OCI-LY1 (cell line): ENCODE measurements around the gene TUBGCP2.

ENCODE experiments used
- H2AFZ ChIP-seq: fragments of 200-600 bp; sonication (generic), shearing (Covaris generic); 2 replicates; pipeline ENCODE4 v1.6.0; 2014; ENCODE audit warnings: antibody characterized with exemption, mild to moderate bottlenecking, low read length
- H3F3A ChIP-seq: fragments of 200-600 bp; sonication (generic), shearing (Covaris generic); 2 replicates; pipeline ENCODE4 v1.6.0; 2014; ENCODE audit warnings: mild to moderate bottlenecking, antibody characterized with exemption, low read length, moderate library complexity; ENCODE audit not compliant: insufficient read depth
- H3K27ac ChIP-seq: fragments of 200-600 bp; sonication (generic); 2 replicates; pipeline ENCODE4 v1.5.1; 2014; ENCODE audit warnings: low read length, mixed run types, mild to moderate bottlenecking, low read depth; ENCODE audit not compliant: poor library complexity, severe bottlenecking
- H3K27me3 ChIP-seq: fragments of 200-600 bp; sonication (generic); 2 replicates; pipeline ENCODE4 v1.6.0; 2014; ENCODE audit warnings: antibody characterized with exemption, mild to moderate bottlenecking, low read length, moderate library complexity; ENCODE audit not compliant: insufficient read depth
- H3K36me3 ChIP-seq: fragments of 200-600 bp; sonication (generic); 2 replicates; pipeline ENCODE4 v1.6.1; 2014; ENCODE audit warnings: mild to moderate bottlenecking, antibody characterized with exemption, low read length, moderate library complexity, mixed read lengths; ENCODE audit not compliant: insufficient read depth
- H3K4me1 ChIP-seq: fragments of 200-600 bp; sonication (generic); 2 replicates; pipeline ENCODE4 v1.5.1; 2014; ENCODE audit warnings: mild to moderate bottlenecking, low read length, moderate library complexity; ENCODE audit not compliant: insufficient read depth, severe bottlenecking
- H3K4me2 ChIP-seq: fragments of 200-600 bp; sonication (generic), shearing (Covaris generic); 2 replicates; pipeline ENCODE4 v1.6.1; 2014; ENCODE audit warnings: low read length
- H3K4me3 ChIP-seq: fragments of 200-600 bp; sonication (generic); 2 replicates; pipeline ENCODE4 v1.5.1; 2014; ENCODE audit warnings: low read length, low read depth, mild to moderate bottlenecking, mixed read lengths; ENCODE audit not compliant: poor library complexity, severe bottlenecking
- H3K79me2 ChIP-seq: fragments of 200-600 bp; shearing (Covaris generic); 2 replicates; pipeline ENCODE4 v1.6.1; 2016; ENCODE audit warnings: mixed run types, low read length, mixed read lengths; ENCODE audit not compliant: insufficient read depth
- H3K9ac ChIP-seq: fragments of 200-600 bp; sonication (generic), shearing (Covaris generic); 2 replicates; pipeline ENCODE4 v1.6.1; 2014; ENCODE audit warnings: mild to moderate bottlenecking, low read length, mixed read lengths
- H3K9me2 ChIP-seq: fragments of 200-600 bp; sonication (generic), shearing (Covaris generic); 2 replicates; pipeline ENCODE4 v1.6.1; 2014; ENCODE audit warnings: low read depth, mild to moderate bottlenecking, low read length, mixed read lengths
- H3K9me3 ChIP-seq: fragments of 200-600 bp; shearing (Covaris generic); 2 replicates; pipeline ENCODE4 v1.6.1; 2014; ENCODE audit warnings: low read length, mixed read lengths
- H4K20me1 ChIP-seq: fragments of 200-600 bp; sonication (generic), shearing (Covaris generic); 2 replicates; pipeline ENCODE4 v1.6.0; 2016; ENCODE audit warnings: mild to moderate bottlenecking, low read length; ENCODE audit not compliant: insufficient read depth
- EZH2 ChIP-seq: fragments of 200-600 bp; sonication (generic), shearing (Covaris generic); IDR thresholded peaks from 2 replicates; pipeline ENCODE4 v1.8.0; 2017; ENCODE audit warnings: borderline replicate concordance, mixed run types, mild to moderate bottlenecking, antibody characterized with exemption, low read length, moderate library complexity, mixed read lengths
- TF ChIP-seq, protein P1 (sequence below): fragments of 200-600 bp; sonication (generic), shearing (Covaris generic); IDR thresholded peaks from 2 replicates; pipeline ENCODE4 v1.5.1; 2017; ENCODE audit warnings: mild to moderate bottlenecking, antibody characterized with exemption, low read length, moderate library complexity, mixed read lengths

TUBGCP2 gene

DNA sequence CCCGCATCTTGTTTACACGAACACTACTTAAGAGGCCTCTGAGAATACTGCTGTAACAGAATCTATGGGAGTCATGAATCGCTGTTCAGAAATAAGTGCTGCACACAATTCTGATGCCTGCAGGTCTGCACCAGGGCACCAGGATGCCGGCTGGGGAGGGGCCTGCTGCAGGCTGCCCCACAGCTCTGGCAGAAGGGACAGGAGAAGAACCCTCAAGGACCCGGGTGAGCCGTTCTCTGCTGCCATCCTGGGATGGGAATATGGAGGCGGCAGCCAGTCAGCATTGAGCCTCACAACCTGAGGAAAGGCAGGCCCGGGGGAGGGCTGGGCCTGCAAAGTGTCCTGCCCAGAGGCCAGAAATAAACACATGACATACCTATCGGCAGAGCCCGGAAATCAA is 11.2 kb downstream of the TUBGCP2 start:
- Histone ChIP-seq H3K9me3 (no peaks in the 10 kb centered on the region), H3K36me3 (peaks cover 84% of the 10 kb centered on the region), H3K79me2 (no peaks in the 10 kb centered on the region), H3F3A (no peaks in the 10 kb centered on the region), H3K4me2 (no peak overlapping the region), H3K4me1 (no peaks in the 10 kb centered on the region), H2AFZ (no peak overlapping the region), H3K9ac (no peak overlapping the region), H3K27me3 (no peaks in the 10 kb centered on the region), H3K4me3 (no peak overlapping the region), H3K9me2 (no peaks in the 10 kb centered on the region), H3K27ac (no peak overlapping the region), H4K20me1 (no peaks in the 10 kb centered on the region)
- TF ChIP-seq EZH2, result no peak
- TF ChIP-seq, protein P1, sequence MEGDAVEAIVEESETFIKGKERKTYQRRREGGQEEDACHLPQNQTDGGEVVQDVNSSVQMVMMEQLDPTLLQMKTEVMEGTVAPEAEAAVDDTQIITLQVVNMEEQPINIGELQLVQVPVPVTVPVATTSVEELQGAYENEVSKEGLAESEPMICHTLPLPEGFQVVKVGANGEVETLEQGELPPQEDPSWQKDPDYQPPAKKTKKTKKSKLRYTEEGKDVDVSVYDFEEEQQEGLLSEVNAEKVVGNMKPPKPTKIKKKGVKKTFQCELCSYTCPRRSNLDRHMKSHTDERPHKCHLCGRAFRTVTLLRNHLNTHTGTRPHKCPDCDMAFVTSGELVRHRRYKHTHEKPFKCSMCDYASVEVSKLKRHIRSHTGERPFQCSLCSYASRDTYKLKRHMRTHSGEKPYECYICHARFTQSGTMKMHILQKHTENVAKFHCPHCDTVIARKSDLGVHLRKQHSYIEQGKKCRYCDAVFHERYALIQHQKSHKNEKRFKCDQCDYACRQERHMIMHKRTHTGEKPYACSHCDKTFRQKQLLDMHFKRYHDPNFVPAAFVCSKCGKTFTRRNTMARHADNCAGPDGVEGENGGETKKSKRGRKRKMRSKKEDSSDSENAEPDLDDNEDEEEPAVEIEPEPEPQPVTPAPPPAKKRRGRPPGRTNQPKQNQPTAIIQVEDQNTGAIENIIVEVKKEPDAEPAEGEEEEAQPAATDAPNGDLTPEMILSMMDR, result no peak

DNA sequence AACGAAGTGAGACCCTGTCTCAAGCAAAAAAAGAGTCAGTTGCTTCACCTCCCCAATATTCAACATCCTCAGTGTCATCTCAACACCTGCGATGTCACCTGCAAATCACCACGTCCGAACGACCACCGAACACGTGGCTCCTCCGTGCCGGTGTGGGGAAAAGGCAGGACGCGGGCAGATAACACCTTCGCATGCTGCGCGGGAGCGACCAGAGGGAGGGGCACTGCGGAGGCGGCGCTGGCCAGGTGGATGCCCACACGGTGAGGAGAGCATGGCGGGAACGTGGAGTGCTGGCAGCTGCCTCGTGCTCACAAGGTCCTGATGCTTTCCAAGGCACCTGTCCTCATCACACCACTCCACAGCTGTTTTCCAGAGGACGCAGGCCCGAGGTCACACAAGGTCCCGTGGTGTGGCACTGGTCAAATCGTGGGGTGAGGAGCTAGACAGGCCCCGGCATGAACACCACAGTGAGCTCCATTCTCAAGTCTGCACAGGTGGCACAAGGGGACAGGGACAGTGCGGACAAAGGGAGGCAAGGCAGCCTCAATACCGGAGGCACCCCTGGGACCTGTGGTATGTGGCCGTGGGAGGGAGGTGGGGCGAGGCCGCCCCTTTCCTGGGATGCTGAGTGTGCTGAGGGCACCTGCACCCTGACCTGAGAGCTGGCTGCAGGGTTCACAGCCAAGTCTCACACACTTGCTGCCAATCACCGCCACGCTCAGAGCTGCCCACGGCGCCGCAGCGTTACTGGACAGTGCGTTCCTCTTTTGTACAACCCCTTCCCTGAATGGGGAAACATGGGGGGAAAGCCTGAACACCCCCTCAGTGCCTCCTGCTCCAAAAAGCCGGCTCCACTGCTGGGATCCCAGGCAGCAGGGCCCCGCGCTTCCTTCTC is 13.0 kb downstream of the TUBGCP2 start:
- H3K27ac ChIP-seq, result no peak overlapping the region
- no peaks in the 10 kb centered on the region for H3K9me3 ChIP-seq
- H3K4me3 ChIP-seq, result no peak overlapping the region
- peaks cover 80% of the 10 kb centered on the region for H3K36me3 ChIP-seq
- H3F3A ChIP-seq, result no peaks in the 10 kb centered on the region
- H3K79me2 ChIP-seq, result no peaks in the 10 kb centered on the region
- H3K27me3 ChIP-seq, result no peaks in the 10 kb centered on the region
- no peak overlapping the region for H2AFZ ChIP-seq
- H3K4me2 ChIP-seq, result no peak overlapping the region
- H3K9me2 ChIP-seq, result no peaks in the 10 kb centered on the region
- H3K9ac ChIP-seq, result no peak overlapping the region
- no peaks in the 10 kb centered on the region for H3K4me1 ChIP-seq
- no peak for TF ChIP-seq EZH2
- TF ChIP-seq, protein P1, result no peak
- H4K20me1 ChIP-seq, result no peaks in the 10 kb centered on the region

DNA sequence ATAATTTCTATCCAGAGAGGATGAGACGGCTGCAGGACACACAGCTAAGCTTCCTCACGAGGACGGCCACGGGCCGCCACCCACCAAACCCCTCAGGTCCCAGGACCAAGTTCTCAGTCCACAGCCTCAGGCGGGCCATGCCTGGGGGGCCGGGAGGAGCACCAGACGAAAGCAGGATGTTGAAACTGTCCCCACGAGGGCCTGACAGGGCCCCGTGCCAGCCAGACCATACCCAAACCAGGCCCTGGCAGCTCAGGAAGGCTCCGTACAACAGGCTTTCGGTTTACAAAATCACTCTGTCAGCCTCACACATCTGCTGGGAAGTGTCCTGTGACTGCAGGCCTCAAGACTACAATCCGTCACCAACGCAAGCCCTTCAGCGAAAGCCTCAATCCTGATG is 14.5 kb downstream of the TUBGCP2 start:
- Histone ChIP-seq H3K4me1 (no peaks in the 10 kb centered on the region), H3F3A (no peaks in the 10 kb centered on the region), H3K79me2 (no peaks in the 10 kb centered on the region), H2AFZ (no peak overlapping the region), H3K9ac (no peak overlapping the region), H3K27ac (no peak overlapping the region), H3K9me3 (no peaks in the 10 kb centered on the region), H3K9me2 (no peaks in the 10 kb centered on the region), H3K36me3 (peaks cover 75% of the 10 kb centered on the region), H3K27me3 (no peaks in the 10 kb centered on the region), H3K4me3 (no peak overlapping the region), H4K20me1 (no peaks in the 10 kb centered on the region), H3K4me2 (no peak overlapping the region)
- TF ChIP-seq, protein P1, result no peak
- no peak for TF ChIP-seq EZH2
